GM18498 (cell line): ENCODE data around the gene METTL4.

Source experiments
- ATAC-seq: cut with Tn5 transposase; IDR thresholded peaks from one replicate; pipeline ENCODE4 v1.9.1; 2021; ENCODE audit warnings: mild to moderate bottlenecking, moderate library complexity; ENCODE audit not compliant: unreplicated experiment

Gene METTL4

DNA sequence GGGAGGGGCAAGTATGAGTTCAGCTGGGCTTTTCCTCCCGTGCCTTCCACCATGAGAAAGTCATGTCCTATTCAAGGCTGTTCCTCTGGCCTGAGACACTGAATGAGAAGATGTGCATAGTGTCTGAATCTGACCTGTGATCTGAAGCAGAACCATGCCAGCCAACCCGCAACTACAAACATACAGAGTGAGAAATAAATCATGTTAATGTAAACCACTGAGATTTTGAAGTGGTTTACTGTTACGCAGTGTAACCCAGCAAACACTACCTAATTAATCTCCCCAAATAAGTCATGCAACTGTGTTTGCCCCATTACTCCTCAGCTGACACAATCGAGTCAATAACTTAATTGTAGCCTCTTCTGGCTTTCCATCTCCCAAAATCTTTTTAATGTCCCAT lies 49.2 kb downstream of the METTL4 start:
- peak; percentile 67 for ATAC-seq

DNA sequence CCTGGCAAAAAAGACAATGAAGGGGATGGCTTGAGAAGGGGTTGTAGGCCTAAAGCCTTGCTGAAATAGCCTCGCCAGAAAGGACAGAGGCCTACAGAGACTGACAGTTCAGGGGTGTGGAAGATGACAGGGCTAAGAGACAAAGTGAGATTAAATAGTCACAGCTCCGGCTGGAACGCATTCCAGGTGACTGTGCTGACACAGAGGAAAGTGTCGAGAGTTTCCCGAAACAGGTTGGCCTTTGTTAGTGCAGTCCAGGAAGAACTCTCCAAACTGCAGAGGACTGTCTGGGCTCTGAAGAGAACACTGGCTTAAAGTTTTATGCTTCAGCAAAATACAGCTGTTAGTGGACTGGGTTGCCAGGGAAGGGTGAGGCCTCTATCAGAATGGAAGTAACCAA lies 52.8 kb downstream of the METTL4 start:
- no peak for ATAC-seq

DNA sequence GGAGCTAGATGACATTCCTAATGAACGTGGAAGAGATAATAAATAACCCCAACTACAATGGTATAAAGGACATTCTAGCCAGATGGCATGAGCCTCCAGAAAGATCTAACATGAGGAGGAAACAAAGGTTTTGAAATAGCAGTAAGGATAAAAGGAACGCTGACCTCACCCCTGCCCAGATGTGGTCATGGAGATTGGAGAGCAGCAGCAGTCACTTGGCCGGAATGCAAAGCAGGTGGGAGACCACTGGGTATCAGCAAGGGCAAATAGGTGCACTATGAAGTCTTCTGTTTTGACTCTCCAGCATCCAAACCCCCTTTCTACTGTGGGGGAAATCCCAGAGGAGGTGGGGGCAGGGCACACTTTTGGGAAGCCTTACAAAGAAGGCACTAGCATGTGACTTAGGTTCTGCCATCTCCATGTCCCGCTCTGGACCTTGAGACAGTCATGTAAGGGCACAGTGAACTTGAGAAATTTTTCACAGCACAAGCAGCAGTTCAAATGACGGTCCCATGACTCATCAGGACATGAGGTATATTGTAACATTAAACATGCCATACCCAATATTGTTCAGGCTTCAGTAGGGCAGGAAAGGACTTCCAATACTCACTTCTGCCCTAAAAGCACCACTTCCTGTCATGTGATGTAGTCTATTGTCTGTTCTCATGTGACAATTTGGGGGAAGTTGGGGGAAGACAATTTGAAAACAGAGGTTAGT lies 55.2 kb downstream of the METTL4 start:
- ATAC-seq = peak; percentile 51

DNA sequence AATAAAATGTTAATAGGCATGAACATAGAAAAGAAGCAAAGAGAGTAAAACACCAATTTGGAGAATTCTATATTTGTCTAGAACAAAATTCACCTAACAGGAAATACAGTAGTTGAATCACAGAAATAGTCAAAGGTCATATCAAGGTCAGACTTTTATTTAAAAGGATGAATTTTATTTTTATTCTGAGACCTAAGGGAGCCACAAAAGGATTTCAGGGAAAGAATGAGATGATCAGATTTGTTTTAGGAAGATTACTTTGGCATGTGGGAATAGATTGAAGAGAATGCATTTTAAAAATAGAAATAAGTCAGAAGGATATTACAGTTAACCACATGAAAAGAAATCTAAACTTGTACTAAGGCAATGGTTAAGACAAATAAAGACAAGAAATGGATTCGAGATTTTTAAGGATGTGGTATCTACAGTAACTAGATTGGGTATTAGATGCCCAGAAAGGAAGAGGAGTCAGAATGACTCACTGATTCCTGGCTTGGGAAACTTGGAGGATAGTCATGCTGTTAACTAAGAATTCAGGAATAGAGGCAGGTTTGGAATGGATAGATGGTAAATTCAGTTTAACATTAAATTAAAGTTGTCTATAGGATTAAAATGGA lies 56.0 kb downstream of the METTL4 start:
- no peak for ATAC-seq

DNA sequence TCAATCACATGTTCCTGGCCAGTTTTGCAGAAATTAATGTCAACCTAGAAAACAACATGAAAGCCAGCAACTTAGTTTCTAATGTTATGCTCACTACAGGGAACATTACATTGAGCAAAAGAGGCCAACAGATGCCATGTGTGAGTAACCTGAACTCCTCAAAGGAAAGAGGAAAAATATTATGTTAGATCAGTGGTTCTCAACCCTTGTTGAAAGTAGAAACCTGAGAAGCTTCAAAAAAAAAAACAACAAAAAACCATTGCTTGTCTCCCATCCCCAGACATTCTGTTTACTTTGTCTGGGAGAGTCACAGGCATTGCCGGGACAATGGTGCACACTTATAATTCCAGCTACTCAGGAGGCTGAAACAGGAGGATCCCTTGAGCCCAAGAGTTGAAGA lies 57.7 kb downstream of the METTL4 start:
- ATAC-seq = no peak

DNA sequence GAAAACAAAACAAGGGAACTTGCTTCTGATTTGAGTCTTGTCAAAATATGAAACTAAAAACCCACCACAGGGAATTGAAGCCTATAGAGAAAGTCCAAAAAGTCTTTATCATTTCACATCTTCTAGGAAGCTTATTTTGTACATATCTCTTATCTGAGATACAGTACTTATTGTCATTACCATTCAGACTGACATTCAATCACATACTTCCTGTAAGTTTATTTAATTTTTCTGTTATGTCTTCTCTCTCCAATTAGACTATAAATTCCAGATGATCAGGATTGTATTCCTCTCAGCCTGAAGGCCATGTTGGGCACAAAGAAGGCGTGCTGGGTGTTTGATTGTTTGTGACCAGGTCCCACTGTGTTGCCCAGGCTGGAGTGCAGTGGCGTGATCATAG lies 59.2 kb downstream of the METTL4 start:
- no peak for ATAC-seq

DNA sequence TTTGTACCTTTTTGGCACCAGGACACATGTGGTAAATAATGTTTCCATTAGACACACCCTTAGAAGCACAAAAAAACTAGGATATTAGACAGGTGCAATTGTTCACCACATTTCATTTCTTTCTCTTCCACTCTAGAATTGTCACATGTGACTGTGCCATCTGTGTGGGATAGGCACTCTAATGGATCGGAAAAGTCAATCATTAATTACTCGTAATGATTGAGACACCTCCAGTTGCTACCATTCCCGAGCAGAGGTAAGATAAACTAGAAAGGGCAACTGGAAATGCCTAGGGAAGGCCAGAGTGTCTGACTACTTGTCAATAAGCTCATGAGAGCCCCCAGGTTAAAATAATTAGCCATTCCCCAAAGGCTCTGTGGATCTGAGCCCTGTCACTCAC lies 59.9 kb downstream of the METTL4 start:
- no peak for ATAC-seq

DNA sequence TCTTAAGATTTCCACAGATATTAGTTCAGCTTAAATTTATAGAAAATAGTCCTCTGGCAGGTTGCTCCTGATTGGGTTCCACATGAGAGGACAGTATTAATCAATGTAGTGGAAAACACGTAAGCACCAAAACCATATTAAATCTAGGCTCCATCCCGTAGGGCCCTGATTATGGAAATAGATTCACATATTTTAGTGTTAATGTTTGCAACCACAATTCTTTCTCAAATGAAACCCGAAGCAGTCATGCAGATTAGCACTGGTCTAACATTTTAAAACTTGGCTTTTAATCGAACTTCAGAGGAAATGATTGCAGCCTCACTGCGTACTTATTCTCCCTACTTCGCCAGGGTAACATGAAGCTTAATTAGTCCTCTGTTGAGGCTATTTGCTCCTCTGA lies 60.9 kb downstream of the METTL4 start:
- no peak for ATAC-seq

DNA sequence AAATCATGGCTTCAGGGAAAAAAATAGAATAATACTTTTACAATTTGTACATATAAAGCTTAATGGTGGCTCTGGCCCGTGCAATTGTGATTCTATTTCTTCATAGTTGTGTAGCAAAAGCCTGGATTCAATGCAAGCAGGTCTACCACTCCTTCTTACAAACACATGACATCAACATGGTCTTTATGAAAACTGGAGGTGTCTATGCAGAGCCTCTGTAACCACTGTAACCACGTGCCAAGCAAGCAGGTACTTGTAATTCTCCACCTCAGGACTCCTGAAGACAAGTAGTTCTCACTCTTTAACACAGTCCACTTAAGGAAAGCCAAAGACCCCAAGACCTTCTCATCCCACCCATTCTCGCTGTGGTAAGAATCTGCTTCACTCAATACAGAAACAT lies 62.6 kb downstream of the METTL4 start:
- ATAC-seq = no peak

DNA sequence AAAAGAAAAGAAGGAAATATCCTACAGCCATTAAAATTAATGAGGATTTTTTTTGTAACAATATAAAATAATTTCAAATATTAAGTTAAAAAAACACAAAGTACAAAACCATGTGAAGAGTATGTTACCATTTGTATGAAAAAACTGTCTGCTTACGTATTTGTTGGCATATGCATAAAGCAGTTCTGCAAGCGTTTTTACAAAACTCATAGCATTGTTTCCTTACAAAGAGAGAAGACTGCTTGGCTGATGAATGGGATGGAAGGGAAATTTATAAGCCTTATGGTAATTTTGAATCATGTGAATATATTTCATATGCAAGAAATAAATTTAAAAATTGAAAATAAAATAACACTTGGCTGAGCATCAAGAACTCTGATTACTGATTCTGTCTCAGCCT lies 63.1 kb downstream of the METTL4 start:
- no peak for ATAC-seq

DNA sequence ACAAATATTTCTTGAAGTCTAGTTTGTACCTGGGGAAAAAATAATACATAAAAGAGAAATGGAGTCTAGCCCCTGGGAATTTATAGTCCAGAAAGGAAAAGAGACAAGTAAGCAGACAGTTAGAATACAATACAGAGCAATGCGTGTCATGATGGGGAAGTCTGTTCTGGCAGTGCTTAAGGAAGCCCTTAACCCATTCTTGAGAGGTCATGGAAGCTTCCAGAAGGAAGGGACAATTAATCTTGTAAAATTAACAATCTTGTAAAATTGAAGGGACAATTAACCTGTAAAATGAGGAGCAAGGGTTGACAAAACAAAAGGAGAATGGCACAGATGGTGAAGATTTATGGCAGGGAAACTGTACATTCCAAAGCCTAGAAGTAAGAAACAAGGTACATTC lies 66.7 kb downstream of the METTL4 start:
- ATAC-seq = no peak

DNA sequence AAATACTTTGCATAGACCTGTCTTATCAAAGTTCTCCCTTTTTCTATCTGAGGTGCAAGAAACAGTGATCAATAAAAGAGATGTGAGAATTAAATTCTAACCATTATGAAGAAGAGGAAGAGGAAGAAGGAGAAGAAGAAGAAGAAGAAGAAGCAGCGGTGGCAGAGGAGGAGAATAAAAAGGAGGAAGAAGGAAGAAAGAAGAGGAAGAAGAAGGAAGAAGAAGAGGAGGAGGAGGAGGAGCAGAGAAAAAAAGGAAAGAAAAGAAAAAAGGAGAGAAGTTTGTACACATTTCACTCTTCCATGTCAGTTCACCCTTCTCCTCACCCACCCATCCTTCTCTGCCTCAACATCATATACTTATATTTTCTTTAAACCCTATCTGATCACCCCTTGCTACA lies 68.4 kb downstream of the METTL4 start:
- no peak for ATAC-seq

DNA sequence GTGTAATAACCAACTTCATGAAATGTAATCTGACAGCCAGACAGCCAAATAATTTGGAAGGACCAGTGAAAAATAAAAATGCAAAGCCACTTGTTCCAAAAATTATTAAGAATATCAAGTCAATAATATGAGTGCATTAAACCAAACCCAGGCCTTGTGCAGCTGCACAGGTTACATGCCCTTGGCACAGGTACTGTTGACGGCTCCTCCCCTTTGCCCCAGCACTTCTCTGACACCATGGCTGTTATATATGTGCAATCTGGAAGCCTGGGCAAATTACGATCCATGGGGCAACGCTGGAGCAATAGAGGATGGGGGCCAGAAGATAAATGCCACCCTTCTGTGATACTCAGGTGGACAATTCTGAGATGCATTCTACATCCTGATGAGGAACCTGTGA lies 68.9 kb downstream of the METTL4 start:
- no peak for ATAC-seq

DNA sequence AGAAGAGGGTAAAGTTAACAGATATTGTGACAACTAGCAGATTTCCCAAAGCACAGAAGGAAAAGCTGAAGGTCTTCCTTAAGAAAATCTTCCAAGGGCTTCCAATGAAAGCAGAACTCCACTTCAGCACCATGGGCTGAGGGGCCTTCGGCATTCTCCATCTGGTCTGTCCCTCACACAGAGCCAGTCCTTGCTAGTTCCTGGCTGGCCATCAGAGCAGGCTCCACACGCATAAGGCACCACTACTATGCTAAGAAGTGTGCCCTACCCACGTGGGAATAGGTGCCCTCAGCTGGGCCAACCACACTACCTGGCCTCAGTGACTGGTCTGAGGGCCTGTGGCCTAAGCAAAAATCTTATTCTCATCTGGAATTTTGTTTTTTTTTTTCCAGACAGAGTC lies 73.5 kb downstream of the METTL4 start:
- ATAC-seq = no peak

DNA sequence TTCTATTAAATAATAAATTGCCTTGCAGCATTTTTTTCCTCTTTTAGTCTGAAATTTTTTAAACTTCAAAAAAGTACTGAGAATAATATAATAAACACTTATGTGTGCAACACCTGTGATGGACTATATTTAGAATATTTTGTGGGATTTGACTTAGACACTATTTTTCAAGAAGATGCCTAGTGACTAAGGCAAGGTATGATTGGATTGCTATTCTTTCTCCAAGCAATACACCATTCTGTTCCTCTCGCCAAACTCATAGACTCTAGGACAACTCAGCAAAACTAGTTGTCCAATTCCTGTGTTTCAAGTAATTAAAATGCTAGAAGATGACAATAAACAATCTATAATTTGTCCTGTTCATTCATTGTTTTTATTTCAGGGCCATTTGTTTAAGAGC lies 75.9 kb downstream of the METTL4 start:
- ATAC-seq = no peak

DNA sequence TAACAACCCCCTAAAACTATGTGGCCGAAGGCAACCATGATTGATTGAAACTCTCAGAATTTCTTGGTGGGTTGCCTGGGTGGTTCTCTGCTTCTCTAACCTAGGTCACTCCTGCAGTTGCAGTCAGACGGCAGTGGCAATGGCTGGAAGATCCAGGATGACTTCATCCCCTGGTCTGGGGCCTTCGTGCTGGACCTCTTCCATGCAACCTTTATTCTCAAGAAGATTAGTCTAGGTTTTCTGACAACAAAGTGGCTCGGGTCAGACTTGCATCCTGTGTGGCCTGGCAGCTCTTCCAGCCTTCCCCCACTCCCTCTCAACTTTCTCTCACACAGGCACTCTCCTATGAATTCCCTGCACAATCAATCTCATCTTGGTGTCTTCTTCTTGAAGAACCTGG lies 76.4 kb downstream of the METTL4 start:
- no peak for ATAC-seq
